ENCODE results near the gene ANOS1.
"Not testable (repeated sequence)": the region's sequence is repeated elsewhere in the genome, so short reads cannot be mapped to it uniquely, and the experiment has no call there.

ANOS1 gene

DNA sequence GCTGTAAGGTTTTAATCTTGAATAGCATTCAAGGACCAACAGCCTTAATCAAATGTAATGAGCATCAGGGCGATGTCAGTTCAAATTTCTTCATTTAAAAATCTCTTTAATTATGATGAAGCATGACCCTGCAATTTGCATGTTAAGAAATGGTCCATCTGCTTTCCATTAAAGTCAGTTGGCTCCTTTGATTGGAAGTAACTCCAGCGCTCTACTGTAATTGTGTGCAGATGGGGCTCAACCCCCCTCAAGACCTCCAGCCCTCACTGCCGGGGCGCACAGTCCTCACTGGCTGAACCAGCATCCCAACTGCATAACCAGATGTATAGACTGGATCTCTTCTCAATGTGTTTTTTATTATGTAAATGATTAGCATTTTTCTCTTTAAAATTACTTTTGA lies 140.4 kb downstream of the ANOS1 start:
- no peak for DNase-seq

DNA sequence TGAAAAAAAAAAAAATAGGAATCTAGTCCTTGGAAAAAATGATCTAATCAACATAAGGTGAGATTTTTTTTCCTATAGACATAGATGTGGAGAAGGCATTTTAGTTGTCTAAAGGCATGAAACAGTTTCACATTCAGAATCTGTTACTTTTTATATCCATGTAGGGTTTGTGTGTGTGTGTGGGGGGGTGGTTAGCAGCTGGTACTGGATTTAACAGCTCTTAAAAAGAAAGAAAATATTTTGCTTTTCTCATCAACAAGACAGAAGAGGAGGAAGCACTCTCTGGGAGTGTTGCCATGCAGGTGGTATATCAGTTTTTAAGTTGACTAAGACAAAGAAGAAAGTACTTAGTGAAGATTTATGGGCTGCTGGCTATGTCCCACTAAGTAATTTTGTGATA lies 145.0 kb downstream of the ANOS1 start:
- DNase-seq: no peak

DNA sequence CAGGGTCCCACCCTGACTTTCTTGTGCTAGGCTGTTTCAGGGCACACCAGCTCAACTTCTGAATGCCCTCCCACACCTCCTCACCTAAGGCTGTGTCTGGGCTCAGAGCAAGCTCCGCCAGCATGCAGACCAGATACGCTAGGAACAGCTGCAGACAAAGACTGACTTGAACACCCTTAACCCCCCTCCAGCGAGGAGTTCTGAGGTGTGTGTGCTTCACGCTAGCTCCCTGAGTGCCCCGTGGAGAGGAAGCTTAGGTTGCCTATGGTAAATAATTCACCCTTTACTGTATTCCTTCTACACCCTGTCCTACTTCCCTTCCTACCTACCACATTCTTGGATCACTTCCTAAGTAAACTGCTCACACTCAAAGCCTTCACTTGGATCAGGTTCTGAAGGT lies 152.3 kb downstream of the ANOS1 start:
- no peak for DNase-seq

DNA sequence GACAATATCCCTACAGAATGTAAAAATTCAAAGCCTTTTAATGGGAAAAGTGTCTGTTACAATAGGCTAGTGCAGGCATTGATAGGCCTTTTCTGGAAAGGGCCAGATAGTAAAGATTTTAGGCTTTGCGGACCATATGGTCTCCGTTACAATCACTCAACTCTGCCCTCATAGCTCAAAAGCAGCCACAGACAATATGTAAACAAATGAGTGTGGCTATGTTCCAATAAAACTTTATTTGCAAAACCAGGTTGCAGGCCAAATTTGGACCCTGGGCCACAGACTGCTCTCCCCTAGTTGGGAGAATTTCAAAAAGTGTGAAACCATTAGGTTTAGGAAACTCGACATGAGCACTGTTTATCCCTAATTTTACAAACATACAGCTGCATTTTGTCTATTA lies 155.1 kb downstream of the ANOS1 start:
- no peak for DNase-seq

DNA sequence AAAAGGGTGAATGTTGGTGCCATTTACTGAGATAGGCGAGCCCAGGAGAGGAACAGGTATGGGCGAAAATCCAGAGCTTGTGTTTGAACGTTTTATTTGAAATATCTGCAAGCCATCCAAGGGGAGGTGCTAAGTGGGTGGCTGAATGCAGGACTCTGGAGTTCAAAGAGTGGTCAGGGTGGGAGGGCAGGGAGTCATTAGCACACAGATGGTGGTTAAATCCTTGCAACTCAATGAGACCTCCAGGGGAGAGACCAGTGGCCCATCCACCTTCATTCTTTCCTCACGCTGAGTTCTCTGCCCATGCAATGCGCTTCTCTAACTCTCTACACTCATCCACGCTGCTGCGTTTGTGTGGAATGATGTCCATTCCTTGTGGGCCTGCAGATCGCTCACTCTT lies 166.2 kb downstream of the ANOS1 start:
- no peak for DNase-seq

DNA sequence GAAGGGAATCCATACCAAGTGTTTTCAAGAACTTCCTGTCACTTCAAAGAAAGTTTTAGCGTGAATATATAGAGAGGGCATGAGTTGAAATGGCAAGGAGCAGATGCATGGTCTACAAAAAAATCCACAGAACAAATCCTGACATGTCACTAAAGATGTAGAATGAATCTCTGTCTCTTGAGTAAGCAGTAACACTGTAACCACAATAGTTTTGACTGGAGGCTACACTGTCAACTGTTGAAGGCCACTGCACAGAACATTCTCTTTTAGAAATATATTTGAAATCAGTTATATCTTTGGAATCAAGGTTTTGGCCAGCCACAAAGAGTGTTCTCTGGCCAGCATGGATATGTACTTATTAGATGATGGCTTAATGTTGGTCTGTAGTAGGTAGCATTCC lies 183.5 kb downstream of the ANOS1 start:
- DNase-seq: no peak

DNA sequence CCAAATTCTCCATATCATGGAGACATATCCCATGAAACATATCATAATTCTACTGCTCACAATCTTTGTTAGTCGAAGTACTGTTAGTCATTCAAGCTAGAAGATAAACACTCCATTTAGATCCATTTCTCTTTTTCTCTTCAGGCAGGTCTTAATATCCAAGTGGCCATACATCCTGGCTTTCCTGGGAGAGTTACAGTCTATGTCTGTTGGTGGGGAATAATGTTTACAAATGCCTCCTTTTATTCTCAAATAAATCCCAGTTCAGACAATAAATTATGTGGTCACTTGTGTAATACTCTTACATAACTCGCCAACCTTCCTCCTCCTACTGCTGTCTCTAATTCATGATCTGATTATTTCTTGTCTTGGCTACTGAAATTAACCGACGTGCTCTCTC lies 185.2 kb downstream of the ANOS1 start:
- DNase-seq: no peak

DNA sequence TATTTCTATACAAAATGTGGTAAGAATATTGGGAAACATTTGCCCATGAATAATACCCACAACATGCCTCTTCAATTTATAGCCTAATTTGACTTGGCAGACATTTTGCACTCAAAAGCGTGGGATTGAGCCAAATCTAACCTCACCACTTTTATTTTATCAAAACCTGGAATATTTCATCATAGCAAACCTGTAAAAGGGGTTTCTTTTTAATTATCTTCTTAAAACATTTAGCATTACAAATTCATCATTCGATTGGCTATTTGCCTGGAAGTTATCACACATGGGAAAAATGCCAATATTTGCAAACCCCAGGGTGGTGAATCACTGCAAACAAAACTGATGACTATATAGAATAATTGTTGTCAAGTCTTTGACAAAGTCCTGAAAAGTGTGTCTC lies 211.1 kb downstream of the ANOS1 start:
- DNase-seq: no peak

DNA sequence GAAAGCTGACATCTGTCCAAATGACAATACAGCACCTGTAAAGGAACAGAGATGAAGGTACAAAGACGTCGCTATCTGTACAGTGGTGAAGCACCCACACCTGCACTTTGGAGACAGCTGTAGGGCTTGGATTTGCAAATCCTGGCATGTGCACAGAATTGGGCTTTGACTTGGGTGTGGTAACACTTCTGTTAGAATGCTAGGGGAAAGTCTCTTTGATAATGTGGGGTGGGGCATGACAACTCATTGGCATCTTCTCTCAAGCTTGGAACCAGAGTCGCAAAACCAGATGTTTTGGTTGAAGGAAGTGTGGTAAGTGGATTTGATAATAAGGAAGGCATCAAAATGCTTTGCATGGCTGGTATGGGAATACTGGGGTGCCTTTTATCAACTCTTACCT lies 211.8 kb downstream of the ANOS1 start:
- DNase-seq: no peak

DNA sequence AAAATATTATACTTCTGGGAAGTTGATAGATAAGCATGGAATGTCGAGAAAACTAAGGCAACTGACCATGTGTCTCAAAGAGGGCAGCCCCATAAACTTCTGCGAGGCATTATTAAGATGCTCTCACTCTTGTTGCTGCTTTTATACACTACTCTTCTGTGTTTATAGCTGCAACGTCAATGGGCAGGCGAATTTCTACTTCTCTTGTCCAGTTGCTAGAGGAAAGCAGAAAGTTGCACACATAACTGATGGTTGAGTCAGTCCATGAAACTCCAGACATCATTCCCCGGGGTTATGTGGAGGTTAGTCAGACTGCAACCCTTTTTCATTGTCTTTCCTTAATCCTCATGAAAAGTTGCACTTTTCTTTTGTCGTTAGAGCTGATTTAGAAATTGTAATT lies 227.5 kb downstream of the ANOS1 start:
- no peak for DNase-seq

DNA sequence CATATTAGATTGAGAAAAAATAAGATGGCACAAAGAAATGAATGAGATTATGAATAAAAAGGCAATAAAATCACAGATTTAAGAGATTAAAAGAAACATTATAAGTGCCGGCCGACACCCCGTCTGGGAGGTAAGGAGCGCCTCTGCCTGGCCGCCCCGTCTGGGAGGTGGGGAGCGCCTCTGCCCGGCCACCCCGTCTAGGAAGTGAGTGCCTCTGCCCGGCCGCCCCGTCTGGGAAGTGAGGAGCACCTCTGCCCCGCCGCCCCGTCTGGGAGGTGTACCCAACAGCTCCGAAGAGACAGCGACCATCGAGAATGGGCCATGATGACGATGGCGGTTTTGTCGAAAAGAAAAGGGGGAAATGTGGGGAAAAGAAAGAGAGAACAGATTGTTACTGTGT lies 229.8 kb downstream of the ANOS1 start:
- not testable (repeated sequence) for DNase-seq

DNA sequence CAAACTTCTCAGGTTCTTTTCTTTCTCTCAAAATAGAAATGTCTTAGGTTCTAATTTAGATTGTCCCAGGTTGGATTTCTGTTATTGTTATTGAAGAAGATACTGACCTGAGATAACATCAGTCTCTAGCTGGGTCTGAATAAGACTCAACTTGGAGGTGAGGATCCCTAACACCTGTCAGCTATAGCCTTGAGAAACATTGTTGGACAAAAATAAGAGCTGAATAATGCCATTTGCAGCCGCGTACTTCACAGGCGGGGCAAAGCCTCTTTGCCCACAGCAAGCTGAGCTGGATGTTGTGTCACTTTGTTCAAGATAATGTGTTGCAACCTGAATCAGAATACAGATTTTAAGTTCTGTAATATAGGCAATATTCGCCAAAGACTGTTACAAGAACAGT lies 231.7 kb downstream of the ANOS1 start:
- no peak for DNase-seq

DNA sequence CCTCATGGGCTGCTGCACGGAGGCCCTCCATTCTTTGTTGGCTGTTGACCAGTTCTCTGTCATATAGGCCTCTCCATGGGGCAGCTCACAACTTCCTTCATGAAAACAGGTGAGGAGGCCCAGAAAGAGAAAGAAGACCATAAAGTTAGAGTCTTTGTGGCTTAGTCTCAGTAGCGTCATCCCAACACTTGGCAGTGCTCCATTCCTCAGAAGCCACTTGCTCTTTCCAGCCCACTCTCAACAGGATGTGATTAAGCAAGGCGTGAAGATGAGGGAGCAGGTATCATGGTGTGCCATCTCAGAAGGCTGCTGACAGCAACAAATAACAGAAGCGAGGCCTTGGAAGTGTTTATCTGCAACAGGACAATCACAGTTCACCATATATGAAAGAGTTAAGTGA lies 236.9 kb downstream of the ANOS1 start:
- not testable (repeated sequence) for DNase-seq

DNA sequence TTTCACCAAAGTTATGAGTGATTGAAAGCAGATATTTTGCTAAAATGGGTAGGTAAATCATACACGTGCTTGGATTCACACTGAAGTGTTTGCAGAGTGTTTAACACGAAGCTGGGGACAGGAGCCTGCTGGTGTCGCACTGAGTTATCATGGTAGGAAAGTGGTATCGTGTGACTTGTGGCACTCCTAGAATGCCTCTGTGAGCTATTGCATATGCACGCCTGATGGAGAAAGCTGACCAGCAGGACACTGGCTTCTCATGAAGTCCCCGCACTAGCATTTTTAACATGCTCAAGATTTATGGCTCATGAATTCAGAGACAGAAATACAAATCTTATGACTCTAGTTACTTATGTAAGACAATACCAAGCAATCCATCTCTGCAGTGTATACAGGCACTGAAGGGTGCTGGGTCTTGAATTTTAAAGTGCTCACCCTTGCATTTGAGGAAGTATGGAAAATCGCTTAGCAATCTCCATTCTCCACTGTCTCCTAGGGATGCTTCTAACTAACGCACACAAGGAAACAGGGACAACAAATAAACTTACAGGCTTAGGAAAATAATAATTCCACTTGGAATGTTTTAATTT lies 247.5 kb downstream of the ANOS1 start:
- DNase-seq: no peak

Data from HCEC 1CT (cell line).